ENCODE results near the gene SEMA3G.

SEMA3G gene

GRCh38 chr3:52393131-52393807 is 51.6 kb downstream of the SEMA3G start:
- no peak for DNase-seq (ENCODE audit: low read depth in 1 of 2, low spot score in 1 of 2)
- H3K27ac ChIP-seq (replicated peaks) = no peak overlapping the region
- H3K27me3 ChIP-seq (ENCODE audit: insufficient read depth, poor library complexity, severe bottlenecking) = no peaks in the 10 kb centered on the region
- TF ChIP-seq CTCF (IDR thresholded peaks at IDR 0.05; ENCODE audit: insufficient read depth, low read length) = no peak
- no peak for TF ChIP-seq GABPA (IDR thresholded peaks at IDR 0.05; ENCODE audit: low read depth)
- TF ChIP-seq REST (IDR thresholded peaks at IDR 0.05; ENCODE audit: insufficient replicate concordance, low read depth) = no peak
- TF ChIP-seq POLR2AphosphoS5 (IDR thresholded peaks at IDR 0.05; ENCODE audit: low read depth) = no peak
- TF ChIP-seq SPI1 (IDR thresholded peaks at IDR 0.05; ENCODE audit: borderline replicate concordance, low read depth) = no peak
- no peak overlapping the region for H3K4me3 ChIP-seq (replicated peaks; ENCODE audit: insufficient read depth, low read length)

GRCh38 chr3:52392216-52392930 is 52.5 kb downstream of the SEMA3G start:
- Histone ChIP-seq H3K27ac (replicated peaks) (no peak overlapping the region), H3K4me3 (replicated peaks; ENCODE audit: insufficient read depth, low read length) (no peak overlapping the region), H3K27me3 (ENCODE audit: insufficient read depth, poor library complexity, severe bottlenecking) (no peaks in the 10 kb centered on the region)
- DNase-seq (ENCODE audit: low read depth in 1 of 2, low spot score in 1 of 2) = no peak
- TF ChIP-seq SPI1 (IDR thresholded peaks at IDR 0.05; ENCODE audit: borderline replicate concordance, low read depth) (no peak), REST (IDR thresholded peaks at IDR 0.05; ENCODE audit: insufficient replicate concordance, low read depth) (no peak), POLR2AphosphoS5 (IDR thresholded peaks at IDR 0.05; ENCODE audit: low read depth) (no peak), GABPA (IDR thresholded peaks at IDR 0.05; ENCODE audit: low read depth) (no peak), CTCF (IDR thresholded peaks at IDR 0.05; ENCODE audit: insufficient read depth, low read length) (no peak)

DNA sequence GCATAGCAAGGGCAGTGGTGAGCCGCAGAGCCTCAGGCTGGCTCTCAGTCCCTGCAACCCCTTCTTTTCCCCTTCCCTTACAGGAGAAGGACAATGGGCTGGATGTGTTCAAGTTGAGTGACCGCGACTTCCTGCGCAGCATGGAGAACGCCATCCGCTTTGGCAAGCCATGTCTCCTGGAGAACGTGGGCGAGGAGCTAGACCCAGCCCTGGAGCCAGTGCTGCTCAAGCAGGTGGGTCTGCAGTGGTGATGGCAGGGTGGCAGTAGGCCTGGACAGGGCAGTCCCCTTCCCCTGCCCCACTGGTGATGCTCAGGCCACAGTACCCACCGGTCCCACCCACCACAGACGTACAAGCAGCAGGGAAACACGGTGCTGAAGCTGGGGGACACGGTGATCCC is 53.8 kb downstream of the SEMA3G start:
- TF ChIP-seq REST (IDR thresholded peaks at IDR 0.05; ENCODE audit: insufficient replicate concordance, low read depth) (no peak), GABPA (IDR thresholded peaks at IDR 0.05; ENCODE audit: low read depth) (no peak), POLR2AphosphoS5 (IDR thresholded peaks at IDR 0.05; ENCODE audit: low read depth) (no peak), CTCF (IDR thresholded peaks at IDR 0.05; ENCODE audit: insufficient read depth, low read length) (no peak), SPI1 (IDR thresholded peaks at IDR 0.05; ENCODE audit: borderline replicate concordance, low read depth) (no peak)
- H3K4me3 ChIP-seq (replicated peaks; ENCODE audit: insufficient read depth, low read length) = no peak overlapping the region
- no peaks in the 10 kb centered on the region for H3K27me3 ChIP-seq (ENCODE audit: insufficient read depth, poor library complexity, severe bottlenecking)
- no peak for DNase-seq (ENCODE audit: low read depth in 1 of 2, low spot score in 1 of 2)
- H3K27ac ChIP-seq (replicated peaks) = no peak overlapping the region

Measured in HL-60 (cell line).